Measurements from ENCODE around the gene SOHLH1.

- TF ChIP-seq GABPA (IDR thresholded peaks at IDR 0.05; ENCODE audit: low read depth) (no peak), REST (IDR thresholded peaks at IDR 0.05; ENCODE audit: low read depth, low read length) (no peak), POLR2AphosphoS5 (IDR thresholded peaks at IDR 0.05; ENCODE audit: low read depth, low read length) (no peak), ELF1 (IDR thresholded peaks at IDR 0.05) (no peak), YY1 (IDR thresholded peaks at IDR 0.05; ENCODE audit: low read depth) (no peak), SIN3A (IDR thresholded peaks at IDR 0.05; ENCODE audit: borderline replicate concordance, low read depth, low read length) (no peak)
- TF ChIP-seq, protein P1, sequence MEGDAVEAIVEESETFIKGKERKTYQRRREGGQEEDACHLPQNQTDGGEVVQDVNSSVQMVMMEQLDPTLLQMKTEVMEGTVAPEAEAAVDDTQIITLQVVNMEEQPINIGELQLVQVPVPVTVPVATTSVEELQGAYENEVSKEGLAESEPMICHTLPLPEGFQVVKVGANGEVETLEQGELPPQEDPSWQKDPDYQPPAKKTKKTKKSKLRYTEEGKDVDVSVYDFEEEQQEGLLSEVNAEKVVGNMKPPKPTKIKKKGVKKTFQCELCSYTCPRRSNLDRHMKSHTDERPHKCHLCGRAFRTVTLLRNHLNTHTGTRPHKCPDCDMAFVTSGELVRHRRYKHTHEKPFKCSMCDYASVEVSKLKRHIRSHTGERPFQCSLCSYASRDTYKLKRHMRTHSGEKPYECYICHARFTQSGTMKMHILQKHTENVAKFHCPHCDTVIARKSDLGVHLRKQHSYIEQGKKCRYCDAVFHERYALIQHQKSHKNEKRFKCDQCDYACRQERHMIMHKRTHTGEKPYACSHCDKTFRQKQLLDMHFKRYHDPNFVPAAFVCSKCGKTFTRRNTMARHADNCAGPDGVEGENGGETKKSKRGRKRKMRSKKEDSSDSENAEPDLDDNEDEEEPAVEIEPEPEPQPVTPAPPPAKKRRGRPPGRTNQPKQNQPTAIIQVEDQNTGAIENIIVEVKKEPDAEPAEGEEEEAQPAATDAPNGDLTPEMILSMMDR (IDR thresholded peaks at IDR 0.05), result no peak
- TF ChIP-seq, protein P2, sequence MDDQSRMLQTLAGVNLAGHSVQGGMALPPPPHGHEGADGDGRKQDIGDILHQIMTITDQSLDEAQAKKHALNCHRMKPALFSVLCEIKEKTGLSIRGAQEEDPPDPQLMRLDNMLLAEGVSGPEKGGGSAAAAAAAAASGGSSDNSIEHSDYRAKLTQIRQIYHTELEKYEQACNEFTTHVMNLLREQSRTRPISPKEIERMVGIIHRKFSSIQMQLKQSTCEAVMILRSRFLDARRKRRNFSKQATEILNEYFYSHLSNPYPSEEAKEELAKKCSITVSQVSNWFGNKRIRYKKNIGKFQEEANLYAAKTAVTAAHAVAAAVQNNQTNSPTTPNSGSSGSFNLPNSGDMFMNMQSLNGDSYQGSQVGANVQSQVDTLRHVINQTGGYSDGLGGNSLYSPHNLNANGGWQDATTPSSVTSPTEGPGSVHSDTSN (IDR thresholded peaks at IDR 0.05), result no peak
Measured at GRCh38 chr9:135667463-135668001, 31.7 kb downstream of the SOHLH1 start.

Data from SK-N-SH (cell line).